Activated CD4-positive, alpha-beta T cell treated with anti-CD3 and anti-CD28 coated beads for 36 hours (primary cell): ENCODE results near the gene HOXC12. TPM values are rescaled to one million over a fixed set of nuclear protein-coding genes. Genes with fewer than 3 reads are reported as not detected.

Experiments
- ATAC-seq: fragments of 200-7000 bp; cut with Tn5 transposase; one replicate; pipeline ENCODE4 v1.10.0; 2021; ENCODE audit warnings: mild to moderate bottlenecking, moderate library complexity
- CTCF ChIA-PET: fragments of 350-600 bp; sonication (Branson Sonifier 250); formaldehyde crosslinking; loops from one replicate; lab custom pipeline; 2021; ENCODE audit warnings: antibody characterized with exemption; lab: Charles Lee
- POLR2A ChIA-PET: fragments of 350-600 bp; sonication (Branson Sonifier 250); formaldehyde crosslinking; loops from one replicate; lab custom pipeline; 2021; ENCODE audit warnings: antibody characterized with exemption, inconsistent platforms; lab: Charles Lee
- DNase-seq: peaks from one replicate; pipeline ENCODE4 v3.0.0-alpha.2; 2020
- H3K27ac Mint-ChIP-seq: one replicate; pipeline ENCODE4 v1.8.0; 2021; ENCODE audit warnings: mixed read lengths
- H3K27me3 Mint-ChIP-seq: one replicate; pipeline ENCODE4 v1.8.0; 2021; ENCODE audit warnings: mixed read lengths
- H3K36me3 Mint-ChIP-seq: one replicate; pipeline ENCODE4 v1.8.0; 2021; ENCODE audit warnings: low read depth, mixed read lengths
- H3K4me1 Mint-ChIP-seq: one replicate; pipeline ENCODE4 v1.8.0; 2021; ENCODE audit warnings: mixed read lengths
- H3K4me3 Mint-ChIP-seq: one replicate; pipeline ENCODE4 v1.8.0; 2021; ENCODE audit warnings: mild to moderate bottlenecking, moderate library complexity, mixed read lengths
- H3K9me3 Mint-ChIP-seq: one replicate; pipeline ENCODE4 v1.8.0; 2021; ENCODE audit warnings: low read depth, mixed read lengths
- intact Hi-C, 2 experiments: fragments of 100-400 bp; cut with DNase I in 1 of 2; cut with micrococcal nuclease in 1 of 2; formaldehyde crosslinking; loops; one replicate each; pipeline versions ENCODE4 v1.14.2 to v1.15.1; 2022 to 2024; cut with DNase I, micrococcal nuclease
- total RNA-seq, 2 experiments: library from RNA; stranded (reverse); gene quantifications; one replicate each; pipeline ENCODE4 v1.2.3, GENCODE V29; 2021

Gene HOXC12
- total RNA-seq, 2 experiments from 2014 or later = not detected

DNA sequence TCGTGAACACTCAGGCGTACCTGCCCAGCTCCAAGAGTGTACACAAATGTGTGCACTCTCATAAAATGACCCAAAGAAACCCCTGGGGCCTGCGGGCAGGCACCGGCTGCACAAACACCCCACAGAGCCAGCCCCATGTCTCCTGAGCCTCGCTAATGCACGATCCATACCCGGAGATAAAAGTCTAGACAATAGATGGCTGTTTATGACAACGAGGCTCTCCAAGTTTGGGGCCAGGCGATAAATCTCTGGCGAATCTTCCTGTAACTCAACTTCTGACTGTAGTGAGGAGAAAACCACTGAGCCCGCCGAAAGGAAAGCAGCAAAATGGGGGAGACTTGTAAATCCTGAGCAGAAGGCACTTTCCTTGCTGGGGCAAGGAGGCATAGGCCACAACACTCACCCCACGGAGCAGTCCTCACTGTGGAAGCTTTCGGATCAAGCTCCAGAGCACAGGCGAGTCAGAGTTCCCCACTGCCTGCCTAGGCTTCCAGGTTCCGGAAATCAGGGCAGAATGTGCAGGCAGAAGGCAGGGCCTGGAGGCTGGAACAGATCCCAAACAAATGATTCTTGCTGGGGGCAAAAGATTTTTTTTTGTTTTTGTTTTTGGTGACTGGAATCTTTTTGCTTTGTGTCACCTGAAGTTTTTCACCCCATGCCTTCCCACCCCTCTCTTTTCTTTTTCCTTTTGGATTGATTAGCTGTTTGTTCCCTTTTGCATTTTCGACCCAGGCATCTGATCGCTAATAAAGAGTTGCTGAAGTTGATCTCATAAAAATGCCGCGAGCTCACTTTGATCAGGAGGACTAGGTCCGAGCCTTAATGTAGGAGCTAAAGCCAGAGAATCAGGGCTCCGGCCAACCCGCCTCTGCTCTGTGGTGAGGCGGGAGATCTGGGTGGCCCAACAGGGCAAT lies 13.8 kb downstream of the HOXC12 start:
- Mint-ChIP-seq H3K27me3 (peaks cover 94% of the 10 kb centered on the region), H3K9me3 (no peaks in the 10 kb centered on the region), H3K4me3 (no peak overlapping the region), H3K36me3 (no peaks in the 10 kb centered on the region), H3K27ac (no peak overlapping the region), H3K4me1 (peaks cover 31% of the 10 kb centered on the region)
- ATAC-seq (no peak), DNase-seq (no peak)
- ChIA-PET POLR2A (no interaction called here), CTCF (interaction anchor here (0.6 to 1.1 kb wide), 4 partner anchors 34 to 375 kb away, joined by 3 to 6 read pairs (median 4); no protein-coding TSS in a partner anchor)
- intact Hi-C loops = no loop called here

DNA sequence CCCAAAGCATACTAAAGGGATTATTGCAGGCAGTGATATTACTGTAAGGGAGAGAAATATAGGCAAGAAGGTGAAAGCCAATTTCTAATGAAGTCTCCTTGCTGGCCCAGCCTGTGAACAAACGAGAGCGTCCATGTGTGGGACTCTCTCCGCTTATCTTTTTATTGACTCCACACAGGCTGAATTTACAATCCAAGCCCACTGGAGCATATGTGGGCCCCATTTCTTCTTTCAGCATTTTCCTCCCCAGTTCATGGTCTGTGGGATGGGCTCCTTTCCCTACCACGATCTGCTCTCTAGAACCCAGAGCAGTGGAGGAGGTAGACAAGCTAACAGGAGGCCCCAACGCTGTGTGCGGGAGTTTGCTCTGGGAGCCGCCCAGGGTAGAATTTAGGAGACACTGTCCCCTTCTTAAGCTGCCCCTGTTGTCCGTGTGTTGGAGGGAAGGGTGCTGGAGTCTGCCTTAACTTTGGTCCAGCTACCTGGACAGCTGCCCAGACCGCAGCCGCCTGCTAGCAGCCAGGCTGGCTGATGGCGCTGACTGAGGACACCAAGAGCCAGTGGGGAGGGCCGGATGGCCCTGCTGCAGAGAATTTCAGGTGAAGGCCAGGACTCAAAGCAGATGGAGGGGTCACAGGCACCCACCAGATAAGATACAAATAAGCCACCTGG lies 15.0 kb downstream of the HOXC12 start:
- POLR2A ChIA-PET = no interaction called here
- ATAC-seq = no peak
- peaks cover 27% of the 10 kb centered on the region for H3K4me1 Mint-ChIP-seq
- intact Hi-C loops = loop anchor here (5.0 kb wide), 1 partner anchor 32 kb away; the partner anchor contains the start of gene HOXC13 (in 2 of the 2)
- peaks cover 87% of the 10 kb centered on the region for H3K27me3 Mint-ChIP-seq
- H3K27ac Mint-ChIP-seq = no peak overlapping the region
- no peaks in the 10 kb centered on the region for H3K36me3 Mint-ChIP-seq
- no peak overlapping the region for H3K4me3 Mint-ChIP-seq
- no peaks in the 10 kb centered on the region for H3K9me3 Mint-ChIP-seq
- no peak for DNase-seq
- CTCF ChIA-PET = interaction anchor here (0.7 to 2.6 kb wide), 3 partner anchors 11 to 16 kb away, joined by 3 to 8 read pairs (median 5); partner anchors contain the start of gene HOXC10

DNA sequence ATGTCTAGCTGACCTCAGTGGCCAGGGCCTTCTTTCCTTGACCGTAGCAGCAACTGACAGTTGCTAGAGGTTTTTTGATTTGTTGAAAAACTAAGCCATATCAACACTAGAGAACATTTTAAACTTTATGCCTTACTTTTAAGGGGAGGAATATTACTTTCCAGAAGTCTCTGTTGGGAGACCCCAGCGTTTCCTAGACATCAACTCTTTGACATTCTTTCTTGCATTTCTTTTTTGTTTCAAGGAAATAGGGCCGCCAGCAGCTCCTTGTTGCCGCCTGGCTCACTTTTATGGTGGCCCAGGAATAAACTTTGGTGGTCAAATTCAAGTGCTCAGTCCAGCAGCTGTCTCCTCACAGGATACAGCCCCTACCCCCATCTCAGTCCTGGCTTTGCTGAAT lies 15.7 kb downstream of the HOXC12 start:
- intact Hi-C loops = loop anchor here (5.0 kb wide), 1 partner anchor 33 kb away; the partner anchor contains the start of gene HOXC13 (in 2 of the 2)
- no peak for ATAC-seq

DNA sequence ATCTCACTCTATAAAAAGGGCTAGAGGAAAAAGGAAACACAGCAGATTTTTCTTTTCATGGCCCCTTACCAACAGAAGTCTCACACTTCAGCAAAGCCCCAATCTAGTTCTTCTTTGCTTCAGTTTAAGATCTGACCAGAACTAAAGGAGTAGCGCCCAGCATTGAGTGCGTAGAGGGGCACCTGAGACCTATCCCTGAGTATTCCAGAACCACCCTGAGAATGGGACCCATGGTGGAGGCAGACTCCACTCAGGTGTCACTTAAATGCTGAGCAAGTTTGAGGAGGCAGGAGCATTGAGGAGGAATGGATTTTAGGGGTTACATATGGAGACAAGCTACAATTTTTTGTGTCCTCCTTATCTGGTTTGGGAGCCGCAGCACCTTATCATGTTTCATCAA lies 16.4 kb downstream of the HOXC12 start:
- DNase-seq = no peak
- H3K27ac Mint-ChIP-seq = no peak overlapping the region
- intact Hi-C loops = loop anchor here (5.0 kb wide), 1 partner anchor 34 kb away; the partner anchor contains the start of gene HOXC13 (in 2 of the 2)
- H3K4me1 Mint-ChIP-seq = peaks cover 28% of the 10 kb centered on the region
- H3K9me3 Mint-ChIP-seq = no peaks in the 10 kb centered on the region
- H3K4me3 Mint-ChIP-seq = no peak overlapping the region
- no peaks in the 10 kb centered on the region for H3K36me3 Mint-ChIP-seq
- POLR2A ChIA-PET = no interaction called here
- ATAC-seq = no peak
- CTCF ChIA-PET = interaction anchor here (1.9 to 2.6 kb wide), 2 partner anchors 12 to 15 kb away, joined by 5 to 8 read pairs; partner anchors contain the start of gene HOXC10
- H3K27me3 Mint-ChIP-seq = peaks cover 84% of the 10 kb centered on the region

More for the DNA sequence above, 15.7 kb downstream of the HOXC12 start:
- Mint-ChIP-seq H3K27ac (no peak overlapping the region), H3K4me1 (peaks cover 29% of the 10 kb centered on the region), H3K9me3 (no peaks in the 10 kb centered on the region), H3K27me3 (peaks cover 86% of the 10 kb centered on the region), H3K4me3 (no peak overlapping the region), H3K36me3 (no peaks in the 10 kb centered on the region)
- CTCF ChIA-PET = interaction anchor here (1.9 to 2.6 kb wide), 2 partner anchors 11 to 16 kb away, joined by 5 to 8 read pairs; partner anchors contain the start of gene HOXC10
- POLR2A ChIA-PET = no interaction called here
- no peak for DNase-seq

DNA sequence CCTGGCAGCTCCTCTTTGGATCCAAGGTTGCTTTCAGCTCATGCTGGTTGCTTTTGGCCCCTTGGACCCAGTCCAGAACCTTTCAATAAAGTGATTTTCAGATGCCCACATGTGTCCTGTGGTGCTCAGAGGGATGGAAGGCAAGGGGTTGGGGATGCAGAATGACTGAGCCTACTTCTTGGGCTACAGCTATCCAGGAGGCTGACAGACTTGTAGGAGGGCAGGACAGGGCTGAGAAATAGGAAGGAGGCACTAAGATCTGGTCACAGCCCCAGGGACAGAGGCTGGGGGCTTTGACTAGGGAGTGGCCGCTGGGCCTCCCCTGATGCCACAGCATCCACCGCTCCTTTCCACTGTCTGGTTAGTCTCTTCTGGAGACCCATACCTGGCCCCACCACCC lies 17.0 kb downstream of the HOXC12 start:
- ATAC-seq (no peak), DNase-seq (no peak)
- no peak overlapping the region for H3K4me3 Mint-ChIP-seq
- no peaks in the 10 kb centered on the region for H3K36me3 Mint-ChIP-seq
- H3K27ac Mint-ChIP-seq = no peak overlapping the region
- peaks cover 83% of the 10 kb centered on the region for H3K27me3 Mint-ChIP-seq
- peaks cover 22% of the 10 kb centered on the region for H3K4me1 Mint-ChIP-seq
- ChIA-PET CTCF (interaction anchor here (0.6 to 2.6 kb wide), 3 partner anchors 13 to 416 kb away, joined by 3 to 8 read pairs (median 5); partner anchors contain the start of gene HOXC10), POLR2A (no interaction called here)
- intact Hi-C loops = loop anchor here (5.0 kb wide), 1 partner anchor 34 kb away; the partner anchor contains the start of gene HOXC13 (in 2 of the 2)
- H3K9me3 Mint-ChIP-seq = no peaks in the 10 kb centered on the region

DNA sequence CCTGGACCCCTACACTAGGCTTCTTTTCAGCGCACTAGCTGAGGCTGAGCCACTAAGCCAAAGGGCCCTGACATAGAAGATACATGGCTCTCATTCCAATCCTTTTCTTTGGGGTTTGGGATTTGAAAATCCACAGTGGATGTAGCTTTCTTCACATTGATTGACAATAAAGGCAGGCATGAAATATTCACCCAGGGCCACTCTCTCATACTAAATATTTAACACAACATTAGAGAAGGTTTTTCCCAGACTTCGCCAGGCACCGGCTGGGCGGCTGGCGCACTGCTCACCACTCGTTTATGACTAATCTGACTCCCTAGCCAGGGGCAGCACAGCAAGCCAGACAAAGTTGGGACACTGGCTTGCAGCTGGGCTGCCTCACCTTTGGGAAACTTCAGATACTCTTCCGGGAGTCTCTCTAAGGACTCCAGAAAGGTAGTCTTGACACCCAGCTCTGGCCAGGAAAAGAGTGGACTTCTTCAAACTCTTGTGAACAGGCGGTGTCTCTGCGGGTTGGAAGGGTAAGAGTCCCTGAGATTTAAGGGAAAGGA lies 17.5 kb downstream of the HOXC12 start:
- DNase-seq (no peak), ATAC-seq (no peak)
- Mint-ChIP-seq H3K9me3 (no peaks in the 10 kb centered on the region), H3K4me1 (peaks cover 21% of the 10 kb centered on the region), H3K27me3 (peaks cover 83% of the 10 kb centered on the region), H3K36me3 (no peaks in the 10 kb centered on the region), H3K4me3 (no peak overlapping the region), H3K27ac (no peak overlapping the region)
- ChIA-PET POLR2A (no interaction called here), CTCF (interaction anchor here (0.5 to 2.6 kb wide), 4 partner anchors 9 to 415 kb away, joined by 3 to 8 read pairs (median 3); partner anchors contain the start of gene HOXC10)
- intact Hi-C loops = loop anchor here (5.0 kb wide), 1 partner anchor 35 kb away; the partner anchor contains the start of gene HOXC13 (in 2 of the 2)

DNA sequence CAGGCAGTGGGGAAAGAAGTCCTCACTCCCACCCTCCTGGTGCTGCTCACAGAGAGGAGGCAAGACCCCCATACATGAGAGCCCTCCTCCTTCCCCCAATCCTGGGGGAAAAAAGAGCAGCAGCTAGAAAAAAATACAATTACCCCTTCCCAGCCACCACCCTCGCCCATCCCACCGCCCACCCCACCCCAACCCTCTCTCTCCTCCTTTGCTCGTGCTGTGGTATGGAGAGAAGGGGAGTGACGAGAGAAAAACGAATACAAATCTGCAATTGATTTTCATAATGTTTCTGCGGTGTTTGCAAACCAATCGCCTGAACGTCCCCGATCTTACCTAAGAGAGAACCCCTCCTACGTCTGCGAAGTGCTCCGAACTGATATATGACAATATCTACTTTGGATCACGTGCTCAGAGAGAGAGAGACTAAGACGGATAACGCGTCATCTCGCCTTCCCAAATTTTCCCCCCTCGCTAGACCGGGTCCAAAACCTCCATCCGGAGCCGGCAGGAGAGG lies 18.1 kb downstream of the HOXC12 start, which contains the start of gene HOXC11:
HOXC11 (plus strand) TSS at position 405 of the 514 bp plus-strand sequence. CDS start 116 bp downstream, outside the sequence.
- intact Hi-C loops = loop anchor here (5.0 kb wide), 1 partner anchor 35 kb away; the partner anchor contains the start of gene HOXC13 (in 2 of the 2)
- DNase-seq = no peak
- H3K4me1 Mint-ChIP-seq = peaks cover 21% of the 10 kb centered on the region
- H3K27me3 Mint-ChIP-seq = peaks cover 82% of the 10 kb centered on the region
- CTCF ChIA-PET = interaction anchor here (0.5 to 1.0 kb wide), 4 partner anchors 9 to 47 kb away, joined by 3 read pairs; partner anchors contain the start of gene HOXC10
- H3K36me3 Mint-ChIP-seq = no peaks in the 10 kb centered on the region
- no peaks in the 10 kb centered on the region for H3K9me3 Mint-ChIP-seq
- no peak within 1 kb of the TSS for H3K27ac Mint-ChIP-seq
- no peak within 1 kb of the TSS for H3K4me3 Mint-ChIP-seq
- POLR2A ChIA-PET = no interaction called here
- no peak for ATAC-seq

DNA sequence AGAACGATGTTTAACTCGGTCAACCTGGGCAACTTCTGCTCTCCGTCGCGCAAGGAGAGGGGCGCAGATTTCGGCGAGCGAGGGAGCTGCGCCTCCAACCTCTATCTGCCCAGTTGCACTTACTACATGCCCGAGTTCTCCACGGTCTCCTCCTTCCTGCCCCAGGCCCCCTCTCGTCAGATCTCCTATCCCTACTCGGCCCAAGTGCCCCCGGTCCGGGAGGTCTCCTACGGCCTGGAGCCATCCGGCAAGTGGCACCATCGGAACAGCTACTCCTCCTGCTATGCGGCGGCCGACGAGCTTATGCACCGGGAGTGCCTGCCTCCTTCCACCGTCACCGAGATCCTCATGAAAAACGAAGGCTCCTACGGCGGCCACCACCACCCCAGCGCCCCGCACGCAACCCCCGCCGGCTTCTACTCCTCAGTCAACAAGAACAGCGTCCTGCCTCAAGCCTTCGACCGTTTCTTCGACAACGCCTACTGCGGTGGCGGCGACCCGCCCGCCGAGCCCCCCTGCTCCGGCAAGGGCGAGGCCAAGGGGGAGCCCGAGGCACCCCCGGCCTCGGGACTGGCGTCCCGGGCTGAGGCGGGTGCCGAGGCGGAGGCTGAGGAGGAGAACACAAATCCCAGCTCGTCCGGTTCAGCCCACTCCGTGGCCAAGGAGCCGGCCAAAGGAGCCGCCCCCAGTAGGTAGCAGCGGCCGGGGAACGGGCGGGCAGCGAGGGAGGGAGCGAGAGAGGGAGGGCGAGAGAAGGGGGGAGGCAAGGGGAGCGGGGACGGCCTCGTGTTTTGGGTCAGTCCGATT lies 18.7 kb downstream of the HOXC12 start:
- Mint-ChIP-seq H3K4me3 (no peak overlapping the region), H3K9me3 (no peaks in the 10 kb centered on the region), H3K36me3 (no peaks in the 10 kb centered on the region), H3K27ac (no peak overlapping the region), H3K27me3 (peaks cover 81% of the 10 kb centered on the region), H3K4me1 (peaks cover 24% of the 10 kb centered on the region)
- intact Hi-C loops = loop anchor here (1.0 to 5.0 kb wide), 2 partner anchors 19 to 36 kb away; partner anchors contain the start of genes HOXC13 (in 2 of the 2) and HOXC12 (in 1 of the 2)
- ATAC-seq (no peak), DNase-seq (peak; percentile 34)
- POLR2A ChIA-PET = no interaction called here
- CTCF ChIA-PET = interaction anchor here (0.6 to 1.0 kb wide), 2 partner anchors 12 to 29 kb away, joined by 3 read pairs; partner anchors contain the start of gene HOXC10

DNA sequence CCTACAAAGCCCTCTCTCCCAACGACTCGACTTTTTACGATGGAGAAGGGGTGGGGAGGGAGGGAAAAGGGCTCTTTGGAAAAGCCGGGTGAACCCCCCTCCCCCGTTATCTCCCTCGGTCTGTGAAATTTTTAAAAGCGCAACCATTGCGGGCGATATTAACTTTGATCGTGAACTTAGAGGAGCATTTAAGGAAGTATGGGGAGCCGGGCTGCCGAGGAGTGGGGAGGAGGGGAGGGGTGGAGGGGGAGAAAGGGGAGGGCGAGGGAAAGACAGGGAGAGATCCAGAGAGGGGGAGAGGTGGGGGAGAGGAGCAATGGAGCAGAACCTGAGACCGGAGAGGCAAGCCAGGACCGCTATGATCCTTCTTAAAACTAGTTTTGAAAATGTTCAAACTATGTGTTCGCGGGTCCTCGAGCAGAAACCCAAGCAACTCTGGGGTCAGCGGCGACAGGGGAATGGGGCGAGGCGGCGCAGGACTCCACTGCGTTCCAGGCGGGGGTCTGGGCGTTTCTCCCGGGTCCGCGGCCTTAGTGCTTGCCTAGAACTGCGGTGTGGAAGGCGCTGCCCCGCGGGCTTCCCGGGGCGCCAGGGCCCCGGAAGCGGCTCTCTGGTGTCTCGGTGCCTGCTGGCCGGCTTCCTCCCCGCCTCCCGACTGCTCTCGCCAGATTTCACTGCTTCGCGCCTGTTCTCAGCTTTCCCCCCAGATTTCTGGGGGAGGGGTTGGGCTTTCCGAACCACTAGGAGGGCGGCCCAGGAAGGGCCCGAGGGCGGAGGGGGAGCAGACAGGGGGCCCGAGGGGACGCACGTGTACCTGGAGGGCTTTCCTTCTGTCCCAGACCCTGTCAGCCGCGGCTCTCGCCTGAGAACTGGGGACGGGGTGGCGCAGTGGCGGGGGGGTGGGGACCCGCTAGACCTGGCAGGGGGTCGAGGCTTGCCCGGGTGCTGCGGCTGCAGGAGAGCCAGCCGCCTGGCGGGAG lies 19.7 kb downstream of the HOXC12 start, which contains the start of gene HOTAIR:
HOTAIR (minus strand) TSS at position 871 of the 980 bp plus-strand sequence.
- Mint-ChIP-seq H3K4me3 (peak within 1 kb of the TSS; percentile 48), H3K36me3 (no peaks in the 10 kb centered on the region), H3K9me3 (no peaks in the 10 kb centered on the region), H3K27ac (no peak within 1 kb of the TSS), H3K4me1 (peaks cover 24% of the 10 kb centered on the region), H3K27me3 (peaks cover 83% of the 10 kb centered on the region)
- ChIA-PET CTCF (no interaction called here), POLR2A (no interaction called here)
- ATAC-seq (peak; percentile 53), DNase-seq (peak; percentile 48)
- intact Hi-C loops = loop anchor here (1.0 to 5.0 kb wide), 2 partner anchors 20 to 37 kb away; partner anchors contain the start of genes HOXC13 (in 2 of the 2) and HOXC12 (in 1 of the 2)
